Hepatocyte (in vitro differentiated cells): ENCODE data around the gene DVL2. TPM values are rescaled to one million over a fixed set of nuclear protein-coding genes. Genes with fewer than 3 reads are reported as not detected.

ENCODE experiments used
- DNase-seq: peaks from one replicate; pipeline ENCODE4 v3.0.0-alpha.2; 2016; ENCODE audit warnings: low spot score
- H2AFZ ChIP-seq: fragments of 200-600 bp; sonication (generic); 2 replicates; pipeline ENCODE4 v1.6.0; 2016; ENCODE audit warnings: antibody characterized with exemption, mild to moderate bottlenecking
- H3K27ac ChIP-seq: fragments of 200-600 bp; sonication (generic); 2 replicates; pipeline ENCODE4 v1.5.1; 2016; ENCODE audit warnings: mild to moderate bottlenecking
- H3K27me3 ChIP-seq: fragments of 200-600 bp; sonication (generic); 2 replicates; pipeline ENCODE4 v1.6.1; 2016
- H3K36me3 ChIP-seq: fragments of 200-600 bp; sonication (generic); replicated peaks from 2 replicates; pipeline ENCODE4 v1.5.1; 2016; ENCODE audit warnings: low read depth; ENCODE audit not compliant: insufficient read depth
- H3K4me1 ChIP-seq: fragments of 200-600 bp; sonication (generic); 2 replicates; pipeline ENCODE4 v1.5.1; 2016; ENCODE audit warnings: mild to moderate bottlenecking, moderate library complexity; ENCODE audit not compliant: insufficient read depth
- H3K4me2 ChIP-seq: fragments of 200-600 bp; sonication (generic); 2 replicates; pipeline ENCODE4 v1.6.0; 2016
- H3K4me3 ChIP-seq: fragments of 200-600 bp; sonication (generic); 2 replicates; pipeline ENCODE4 v1.5.1; 2016; ENCODE audit warnings: mild to moderate bottlenecking
- H3K79me2 ChIP-seq: fragments of 200-600 bp; sonication (generic); 2 replicates; pipeline ENCODE4 v1.6.0; 2017; ENCODE audit warnings: mild to moderate bottlenecking
- H3K9me2 ChIP-seq: fragments of 200-600 bp; sonication (generic); replicated peaks from 2 replicates; pipeline ENCODE4 v1.6.0; 2017; ENCODE audit warnings: mild to moderate bottlenecking; ENCODE audit not compliant: insufficient read depth
- H3K9me3 ChIP-seq: fragments of 200-600 bp; sonication (generic); 2 replicates; pipeline ENCODE4 v1.5.1; 2016; ENCODE audit warnings: low read depth, mild to moderate bottlenecking
- H4K20me1 ChIP-seq: fragments of 200-600 bp; sonication (generic); 2 replicates; pipeline ENCODE4 v1.6.0; 2016; ENCODE audit warnings: mild to moderate bottlenecking; ENCODE audit not compliant: insufficient read depth, poor library complexity, severe bottlenecking
- CTCF ChIP-seq: fragments of 200-600 bp; sonication (generic); IDR thresholded peaks from 2 replicates; pipeline ENCODE4 v1.5.1; 2016; ENCODE audit warnings: antibody characterized with exemption, mild to moderate bottlenecking; ENCODE audit not compliant: poor library complexity
- EZH2 ChIP-seq: fragments of 200-600 bp; sonication (generic); IDR thresholded peaks from 2 replicates; pipeline ENCODE4 v1.6.1; 2016; ENCODE audit warnings: antibody characterized with exemption, mild to moderate bottlenecking, borderline replicate concordance
- EZH2phosphoT487 ChIP-seq: fragments of 200-600 bp; sonication (generic); IDR thresholded peaks from one replicate; pipeline ENCODE4 v1.6.1; 2018; ENCODE audit warnings: antibody characterized with exemption, mild to moderate bottlenecking, low read depth, moderate library complexity; ENCODE audit not compliant: unreplicated experiment, severe bottlenecking
- WGBS: methylation state at CpG from one replicate; pipeline ENCODE4 v1.1.6; 2016; ENCODE audit warnings: low lambda C conversion rate; ENCODE audit errors: missing lambda C conversion rate; 5-methylcytosine and 5-hydroxymethylcytosine counted together
- polyA plus RNA-seq: library from polyadenylated mRNA; unstranded; fragments of >200 nt; fragmentation: Nextera tagmentation; extraction: Ambion mirVana; gene quantifications from 2 replicates; pipeline ENCODE4 v1.2.1, GENCODE V29; 2016
- total RNA-seq: library from RNA; depleted of rRNA; stranded (reverse); fragments of >200 nt; gene quantifications from 2 replicates; pipeline ENCODE4 v1.2.3, GENCODE V29; 2014

DVL2 gene
- total and polyA plus RNA-seq, 2 experiments from 2014 or later, result 62.1 to 74.7 TPM

- Histone ChIP-seq H4K20me1 (no peaks in the 10 kb centered on the region), H3K79me2 (no peaks in the 10 kb centered on the region), H2AFZ (no peak overlapping the region), H3K9me2 (no peaks in the 10 kb centered on the region), H3K4me1 (no peaks in the 10 kb centered on the region), H3K36me3 (no peaks in the 10 kb centered on the region), H3K27me3 (no peaks in the 10 kb centered on the region), H3K4me2 (no peak overlapping the region), H3K27ac (no peak overlapping the region), H3K9me3 (no peaks in the 10 kb centered on the region), H3K4me3 (no peak overlapping the region)
- TF ChIP-seq EZH2phosphoT487 (no peak), CTCF (no peak), EZH2 (no peak)
- WGBS, result 89% methylated on average over 12 of the region's 12 CpGs
- no peak for DNase-seq
Measured at GRCh38 chr17:7191069-7191468, 43.2 kb downstream of the DVL2 start.

GRCh38 chr17:7190276-7190917 lies 43.9 kb downstream of the DVL2 start:
- Histone ChIP-seq H3K27ac (no peak overlapping the region), H3K36me3 (no peaks in the 10 kb centered on the region), H3K27me3 (no peaks in the 10 kb centered on the region), H3K4me3 (no peak overlapping the region), H3K9me2 (no peaks in the 10 kb centered on the region), H3K9me3 (no peaks in the 10 kb centered on the region), H4K20me1 (no peaks in the 10 kb centered on the region), H2AFZ (no peak overlapping the region), H3K79me2 (no peaks in the 10 kb centered on the region), H3K4me1 (no peaks in the 10 kb centered on the region), H3K4me2 (no peak overlapping the region)
- DNase-seq, result no peak
- WGBS, result 96% methylated on average over 14 of the region's 14 CpGs
- TF ChIP-seq EZH2phosphoT487, result no peak
- no peak for TF ChIP-seq CTCF
- no peak for TF ChIP-seq EZH2

- H3K36me3 ChIP-seq, result no peaks in the 10 kb centered on the region
- H3K9me3 ChIP-seq, result no peaks in the 10 kb centered on the region
- H3K27ac ChIP-seq, result no peak overlapping the region
- H3K79me2 ChIP-seq, result no peaks in the 10 kb centered on the region
- no peak for DNase-seq
- 80% methylated on average over 7 of the region's 7 CpGs for WGBS
- H3K4me3 ChIP-seq, result no peak overlapping the region
- TF ChIP-seq EZH2phosphoT487 (no peak), EZH2 (no peak), CTCF (peak; percentile 14)
- no peak overlapping the region for H3K4me2 ChIP-seq
- H4K20me1 ChIP-seq, result no peaks in the 10 kb centered on the region
- no peaks in the 10 kb centered on the region for H3K4me1 ChIP-seq
- no peaks in the 10 kb centered on the region for H3K27me3 ChIP-seq
- H3K9me2 ChIP-seq, result no peaks in the 10 kb centered on the region
- H2AFZ ChIP-seq, result no peak overlapping the region
Measured at GRCh38 chr17:7186241-7186640, 48.1 kb downstream of the DVL2 start.
